BE2C (cell line): ENCODE results near the gene LTF. TPM values are rescaled to one million over a fixed set of nuclear protein-coding genes. Genes with fewer than 3 reads are reported as not detected.

Experiments used
- DNase-seq: peaks from one replicate; pipeline ENCODE4 v3.0.0-alpha.2; 2020
- H3K27me3 ChIP-seq: fragments of 250-450 bp; sonication (Bioruptor Pico); 2 replicates; pipeline ENCODE4 v1.5.1; 2020; ENCODE audit warnings: mild to moderate bottlenecking
- H3K36me3 ChIP-seq: fragments of 250-450 bp; sonication (Bioruptor Pico); 2 replicates; pipeline ENCODE4 v1.5.1; 2020; ENCODE audit warnings: mild to moderate bottlenecking
- H3K4me1 ChIP-seq: fragments of 250-450 bp; sonication (Bioruptor Pico); 2 replicates; pipeline ENCODE4 v1.5.1; 2020
- H3K4me3 ChIP-seq: 2 replicates; pipeline ENCODE4 v1.5.1; 2011; ENCODE audit warnings: low read depth, low read length
- H3K9me3 ChIP-seq: fragments of 250-450 bp; sonication (Bioruptor Pico); 2 replicates; pipeline ENCODE4 v1.5.1; 2020
- CTCF ChIP-seq: IDR thresholded peaks from 2 replicates; pipeline ENCODE4 v1.5.1; 2012; ENCODE audit warnings: mild to moderate bottlenecking, low read depth, low read length
- polyA plus RNA-seq: library from polyadenylated mRNA; unstranded; fragments of >200 nt; gene quantifications from one replicate; pipeline ENCODE4 v1.2.1, GENCODE V29; 2012; ENCODE audit warnings: low read depth, missing spikeins; ENCODE audit not compliant: insufficient read length, insufficient read depth

Gene LTF
- polyA plus RNA-seq: not detected

- no peak for DNase-seq
- TF ChIP-seq CTCF: no peak
- Histone ChIP-seq H3K4me1 (no peaks in the 10 kb centered on the region), H3K27me3 (peaks cover 4% of the 10 kb centered on the region; the same call in 1 of the 2 replicates), H3K9me3 (no peaks in the 10 kb centered on the region), H3K36me3 (no peaks in the 10 kb centered on the region), H3K4me3 (no peak within 1 kb of the TSS)
These were observed at the start of gene LTF for GRCh38 chr3:46464326-46465195. Gene LTF (minus strand): TSS chr3:46464905. CDS start chr3:46464867, 38 bp downstream.

- H3K4me3 ChIP-seq: no peak overlapping the region
- no peak for TF ChIP-seq CTCF
- no peaks in the 10 kb centered on the region for H3K4me1 ChIP-seq
- H3K27me3 ChIP-seq: no peaks in the 10 kb centered on the region
- no peak for DNase-seq
- no peaks in the 10 kb centered on the region for H3K36me3 ChIP-seq
- no peaks in the 10 kb centered on the region for H3K9me3 ChIP-seq
These were observed 47.6 kb upstream of the LTF start for GRCh38 chr3:46512191-46512749.

- no peak for DNase-seq
- Histone ChIP-seq H3K4me3 (no peak overlapping the region), H3K36me3 (no peaks in the 10 kb centered on the region), H3K9me3 (no peaks in the 10 kb centered on the region), H3K4me1 (no peaks in the 10 kb centered on the region), H3K27me3 (no peaks in the 10 kb centered on the region)
- TF ChIP-seq CTCF: no peak
These were observed 45.0 kb upstream of the LTF start for GRCh38 chr3:46509661-46510187.

- Histone ChIP-seq H3K27me3 (no peaks in the 10 kb centered on the region), H3K36me3 (no peaks in the 10 kb centered on the region), H3K4me1 (no peaks in the 10 kb centered on the region), H3K4me3 (no peak overlapping the region), H3K9me3 (no peaks in the 10 kb centered on the region)
- DNase-seq: no peak
- TF ChIP-seq CTCF: no peak
These were observed 44.3 kb upstream of the LTF start for GRCh38 chr3:46508850-46509591.

- H3K27me3 ChIP-seq: no peaks in the 10 kb centered on the region
- no peaks in the 10 kb centered on the region for H3K4me1 ChIP-seq
- no peak overlapping the region for H3K4me3 ChIP-seq
- DNase-seq: no peak
- TF ChIP-seq CTCF: no peak
- H3K9me3 ChIP-seq: no peaks in the 10 kb centered on the region
- no peaks in the 10 kb centered on the region for H3K36me3 ChIP-seq
These were observed 41.8 kb upstream of the LTF start for GRCh38 chr3:46506526-46506925.
